ENCODE data around the gene BRME1. TPM values are rescaled to one million over a fixed set of nuclear protein-coding genes. Genes with fewer than 3 reads are reported as not detected.
A peak's percentile ranks its signal among the peaks of the same experiment; 100 is the strongest.

The BRME1 gene
- total RNA-seq, 6 experiments from 2014 or later, result 0.34 to 3.7 (median 1.2) TPM

DNA sequence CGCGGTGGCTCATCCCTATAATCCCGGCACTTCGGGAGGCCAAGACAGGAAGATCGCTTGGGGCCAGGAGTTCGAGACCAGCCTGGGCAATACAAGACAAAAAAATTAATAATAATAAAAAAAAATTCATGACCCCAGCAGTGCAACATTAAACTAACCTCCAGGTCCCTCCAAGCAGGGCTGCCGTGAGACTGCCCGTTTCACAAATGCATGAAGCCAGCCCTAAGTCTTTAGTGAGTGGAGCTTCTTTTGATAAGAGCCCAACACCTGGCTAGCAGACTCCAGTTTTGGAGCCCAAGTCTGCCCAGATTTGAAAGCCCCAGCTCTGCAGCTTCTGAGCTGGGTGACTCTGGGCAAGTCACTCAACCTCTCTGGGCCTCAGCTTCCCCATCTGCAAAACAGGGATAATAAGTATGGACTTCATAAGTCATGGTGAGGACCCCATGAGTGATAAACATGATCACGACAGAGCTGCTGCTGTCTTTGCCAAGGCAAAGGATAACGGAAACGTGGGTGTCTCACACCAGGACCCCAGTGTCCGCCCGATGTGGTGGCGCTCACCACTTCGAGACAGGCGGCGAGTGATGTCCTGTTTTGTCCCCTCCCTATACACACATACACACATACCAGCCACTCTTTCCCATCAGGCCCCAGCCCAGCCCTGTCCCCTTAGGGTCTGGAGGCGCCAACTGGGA, 67.3 kb downstream of the BRME1 start:
- peak; percentile 44 for TF ChIP-seq POLR2A (IDR thresholded peaks at IDR 0.05)
- TF ChIP-seq, protein P1, sequence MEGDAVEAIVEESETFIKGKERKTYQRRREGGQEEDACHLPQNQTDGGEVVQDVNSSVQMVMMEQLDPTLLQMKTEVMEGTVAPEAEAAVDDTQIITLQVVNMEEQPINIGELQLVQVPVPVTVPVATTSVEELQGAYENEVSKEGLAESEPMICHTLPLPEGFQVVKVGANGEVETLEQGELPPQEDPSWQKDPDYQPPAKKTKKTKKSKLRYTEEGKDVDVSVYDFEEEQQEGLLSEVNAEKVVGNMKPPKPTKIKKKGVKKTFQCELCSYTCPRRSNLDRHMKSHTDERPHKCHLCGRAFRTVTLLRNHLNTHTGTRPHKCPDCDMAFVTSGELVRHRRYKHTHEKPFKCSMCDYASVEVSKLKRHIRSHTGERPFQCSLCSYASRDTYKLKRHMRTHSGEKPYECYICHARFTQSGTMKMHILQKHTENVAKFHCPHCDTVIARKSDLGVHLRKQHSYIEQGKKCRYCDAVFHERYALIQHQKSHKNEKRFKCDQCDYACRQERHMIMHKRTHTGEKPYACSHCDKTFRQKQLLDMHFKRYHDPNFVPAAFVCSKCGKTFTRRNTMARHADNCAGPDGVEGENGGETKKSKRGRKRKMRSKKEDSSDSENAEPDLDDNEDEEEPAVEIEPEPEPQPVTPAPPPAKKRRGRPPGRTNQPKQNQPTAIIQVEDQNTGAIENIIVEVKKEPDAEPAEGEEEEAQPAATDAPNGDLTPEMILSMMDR (IDR thresholded peaks at IDR 0.05), result no peak
- Histone ChIP-seq H3K9me3 (no peaks in the 10 kb centered on the region), H3K27me3 (no peaks in the 10 kb centered on the region), H3K27ac (peak overlapping the region; percentile 85 to 98 (median 92)), H3K4me3 (peak overlapping the region in 2 of 3 donors; percentile 75 to 85), H3K36me3 (no peaks in the 10 kb centered on the region), H3K4me1 (peaks cover 0 to 19% (median 0%) of the 10 kb centered on the region in 4 donors)
- 48% methylated on average over 10 of the region's 18 CpGs for WGBS (ENCODE audit: insufficient coverage, low coverage, low lambda C conversion rate, missing lambda C conversion rate)
- DNase-seq (no peak), ATAC-seq (no peak)
- intact Hi-C loops (cut with DNase I), result no loop called here

GRCh38 chr19:13835791-13836723, 69.9 kb downstream of the BRME1 start:
- Histone ChIP-seq H3K36me3 (no peaks in the 10 kb centered on the region), H3K4me3 (no peak overlapping the region), H3K27ac (peak overlapping the region; percentile 56 to 98 (median 92)), H3K27me3 (no peaks in the 10 kb centered on the region), H3K9me3 (no peaks in the 10 kb centered on the region), H3K4me1 (peaks cover 0 to 23% (median 0%) of the 10 kb centered on the region in 4 donors)
- ATAC-seq (no peak), DNase-seq (peak; percentile 55 to 75 (median 59))
- intact Hi-C loops (cut with DNase I), result no loop called here
- TF ChIP-seq, protein P1 (IDR thresholded peaks at IDR 0.05), result no peak
- no peak for TF ChIP-seq POLR2A (IDR thresholded peaks at IDR 0.05)
- WGBS (ENCODE audit: insufficient coverage, low coverage, low lambda C conversion rate, missing lambda C conversion rate), result 32% methylated on average over 4 of the region's 21 CpGs

GRCh38 chr19:13834244-13835069, 71.5 kb downstream of the BRME1 start:
- no peaks in the 10 kb centered on the region for H3K27me3 ChIP-seq
- 72% methylated on average over 13 of the region's 14 CpGs for WGBS (ENCODE audit: insufficient coverage, low coverage, low lambda C conversion rate, missing lambda C conversion rate)
- DNase-seq (no peak), ATAC-seq (no peak)
- H3K4me3 ChIP-seq, result no peak overlapping the region
- intact Hi-C loops (cut with DNase I), result no loop called here
- no peak for TF ChIP-seq POLR2A (IDR thresholded peaks at IDR 0.05)
- TF ChIP-seq, protein P1 (IDR thresholded peaks at IDR 0.05), result no peak
- H3K36me3 ChIP-seq, result no peaks in the 10 kb centered on the region
- H3K4me1 ChIP-seq, result peaks cover 0 to 23% (median 0%) of the 10 kb centered on the region in 4 donors
- H3K27ac ChIP-seq, result peak overlapping the region in 2 of 3 donors; percentile 18 to 56
- H3K9me3 ChIP-seq, result no peaks in the 10 kb centered on the region
